Testis (tissue), 2 donors: Measurements from ENCODE around the gene HEMK1.

Source experiments
- POLR2A ChIP-seq: fragments of 450-650 bp; IDR thresholded peaks from one replicate; pipeline ENCODE4 v1.6.1; 2017; ENCODE audit warnings: antibody characterized with exemption, mild to moderate bottlenecking, moderate library complexity
- TF ChIP-seq, protein P1 (sequence below), 3 experiments: fragments of 450-650 bp in 2 of 3; fragments of 200-600 bp in 1 of 3; sonication (generic) in 1 of 3; IDR thresholded peaks; one replicate each; pipeline ENCODE4 v1.5.1; 2016 to 2019; ENCODE audit warnings: antibody characterized with exemption in 3 of 3, mild to moderate bottlenecking in 2 of 3, moderate library complexity in 1 of 3

DNA sequence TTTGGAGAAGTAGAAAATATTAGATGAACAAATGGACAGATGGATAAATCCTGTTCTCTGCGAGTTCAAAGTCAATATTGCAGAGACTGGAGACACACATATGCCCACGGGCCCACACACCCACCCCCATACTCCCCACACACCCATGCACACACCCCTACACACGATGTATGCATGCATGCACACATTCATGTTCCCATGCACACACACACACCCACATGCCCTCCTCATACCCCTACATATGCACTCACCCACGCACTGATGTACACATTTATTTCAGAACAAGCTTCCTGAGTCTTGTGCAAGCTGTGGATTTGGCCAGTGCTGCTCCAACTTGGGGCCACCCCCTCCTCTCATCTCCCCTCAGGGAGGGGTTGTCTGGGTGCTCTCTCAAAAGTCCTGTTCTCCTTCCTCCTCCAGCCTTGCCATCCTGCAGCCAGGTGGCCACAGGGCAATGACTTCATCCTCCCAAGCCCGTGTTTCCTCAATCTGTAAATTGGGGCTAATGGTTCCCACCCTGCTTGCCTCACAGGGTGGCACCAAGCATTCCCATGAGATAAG is 64.0 kb downstream of the HEMK1 start:
- TF ChIP-seq POLR2A = no peak
- TF ChIP-seq, protein P1, sequence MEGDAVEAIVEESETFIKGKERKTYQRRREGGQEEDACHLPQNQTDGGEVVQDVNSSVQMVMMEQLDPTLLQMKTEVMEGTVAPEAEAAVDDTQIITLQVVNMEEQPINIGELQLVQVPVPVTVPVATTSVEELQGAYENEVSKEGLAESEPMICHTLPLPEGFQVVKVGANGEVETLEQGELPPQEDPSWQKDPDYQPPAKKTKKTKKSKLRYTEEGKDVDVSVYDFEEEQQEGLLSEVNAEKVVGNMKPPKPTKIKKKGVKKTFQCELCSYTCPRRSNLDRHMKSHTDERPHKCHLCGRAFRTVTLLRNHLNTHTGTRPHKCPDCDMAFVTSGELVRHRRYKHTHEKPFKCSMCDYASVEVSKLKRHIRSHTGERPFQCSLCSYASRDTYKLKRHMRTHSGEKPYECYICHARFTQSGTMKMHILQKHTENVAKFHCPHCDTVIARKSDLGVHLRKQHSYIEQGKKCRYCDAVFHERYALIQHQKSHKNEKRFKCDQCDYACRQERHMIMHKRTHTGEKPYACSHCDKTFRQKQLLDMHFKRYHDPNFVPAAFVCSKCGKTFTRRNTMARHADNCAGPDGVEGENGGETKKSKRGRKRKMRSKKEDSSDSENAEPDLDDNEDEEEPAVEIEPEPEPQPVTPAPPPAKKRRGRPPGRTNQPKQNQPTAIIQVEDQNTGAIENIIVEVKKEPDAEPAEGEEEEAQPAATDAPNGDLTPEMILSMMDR (IDR thresholded peaks at IDR 0.05) = no peak
